MM.1S (cell line): Measurements from ENCODE around the gene COBL.

Experiments used
- DNase-seq: peaks from one replicate; pipeline ENCODE4 v3.0.0-alpha.2; 2015
- H2AFZ ChIP-seq: fragments of 300-600 bp; sonication (generic); 2 replicates; pipeline ENCODE4 v1.6.0; 2016; ENCODE audit warnings: antibody characterized with exemption, low read length
- H3F3A ChIP-seq: fragments of 300-600 bp; sonication (generic); 2 replicates; pipeline ENCODE4 v1.6.1; 2016; ENCODE audit warnings: mild to moderate bottlenecking, antibody characterized with exemption, low read length, moderate library complexity, mixed read lengths; ENCODE audit not compliant: insufficient read depth
- H3K27ac ChIP-seq: fragments of 300-600 bp; sonication (generic); 2 replicates; pipeline ENCODE4 v1.5.1; 2016; ENCODE audit warnings: mild to moderate bottlenecking, low read length
- H3K27me3 ChIP-seq: fragments of 300-600 bp; sonication (generic); replicated peaks from 2 replicates; pipeline ENCODE4 v1.6.0; 2016; ENCODE audit warnings: low read length; ENCODE audit not compliant: insufficient read depth
- H3K36me3 ChIP-seq: fragments of 300-600 bp; sonication (generic); replicated peaks from 2 replicates; pipeline ENCODE4 v1.6.1; 2016; ENCODE audit warnings: mild to moderate bottlenecking, low read length, mixed read lengths; ENCODE audit not compliant: insufficient read depth
- H3K4me1 ChIP-seq: fragments of 300-600 bp; sonication (generic); 2 replicates; pipeline ENCODE4 v1.6.1; 2016; ENCODE audit warnings: low read length, mixed read lengths
- H3K4me2 ChIP-seq: fragments of 300-600 bp; sonication (generic); 2 replicates; pipeline ENCODE4 v1.6.0; 2016; ENCODE audit warnings: low read depth, low read length
- H3K4me3 ChIP-seq: fragments of 300-600 bp; sonication (generic); 2 replicates; pipeline ENCODE4 v1.5.1; 2016; ENCODE audit warnings: low read length, mixed read lengths
- H3K79me2 ChIP-seq: fragments of 300-600 bp; sonication (generic); 2 replicates; pipeline ENCODE4 v1.6.1; 2016; ENCODE audit warnings: mixed run types, low read length, mixed read lengths
- H3K9ac ChIP-seq: fragments of 300-600 bp; sonication (generic); 2 replicates; pipeline ENCODE4 v1.6.1; 2016; ENCODE audit warnings: low read length, mixed read lengths
- H3K9me2 ChIP-seq: fragments of 300-600 bp; sonication (generic); replicated peaks from 2 replicates; pipeline ENCODE4 v1.6.1; 2016; ENCODE audit warnings: mild to moderate bottlenecking, low read length, mixed read lengths; ENCODE audit not compliant: insufficient read depth
- H3K9me3 ChIP-seq: fragments of 300-600 bp; sonication (generic); replicated peaks from 2 replicates; pipeline ENCODE4 v1.6.1; 2016; ENCODE audit warnings: mild to moderate bottlenecking, low read length, mixed read lengths; ENCODE audit not compliant: insufficient read depth
- H4K20me1 ChIP-seq: fragments of 300-600 bp; sonication (generic); 2 replicates; pipeline ENCODE4 v1.6.1; 2016; ENCODE audit warnings: mild to moderate bottlenecking, low read length, moderate library complexity, mixed read lengths; ENCODE audit not compliant: insufficient read depth
- EZH2 ChIP-seq: fragments of 300-600 bp; sonication (generic); optimal IDR thresholded peaks from 2 replicates; pipeline ENCODE3; 2017; ENCODE audit warnings: low read depth, mild to moderate bottlenecking, antibody characterized with exemption, low read length, mixed read lengths
- EZH2phosphoT487 ChIP-seq: fragments of 300-600 bp; sonication (generic); IDR thresholded peaks from 2 replicates; pipeline ENCODE4 v1.6.1; 2018; ENCODE audit warnings: antibody characterized with exemption, low read length
- TF ChIP-seq, protein P1 (sequence below): fragments of 300-600 bp; sonication (generic); IDR thresholded peaks from 2 replicates; pipeline ENCODE4 v1.5.1; 2016; ENCODE audit warnings: antibody characterized with exemption, low read length, mixed read lengths

Gene COBL

DNA sequence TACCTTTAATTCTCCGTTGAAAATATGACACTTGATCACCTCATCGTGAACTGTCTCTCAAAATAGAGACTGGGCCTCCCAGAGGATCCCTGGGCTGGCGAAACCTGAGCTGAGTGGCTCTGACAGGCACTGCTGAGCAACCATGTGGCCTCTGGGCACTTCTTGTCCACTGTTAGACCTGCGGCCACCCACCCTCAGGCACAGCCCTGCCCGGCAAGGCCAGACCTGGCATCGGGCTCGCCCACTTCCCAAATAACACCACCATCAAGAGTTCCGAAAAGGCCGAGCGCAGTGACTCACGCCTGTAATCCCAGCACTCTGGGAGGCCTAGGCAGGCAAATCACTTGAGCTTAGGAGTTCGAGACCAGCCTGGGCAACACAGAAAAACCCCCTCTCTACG is 82.5 kb downstream of the COBL start:
- TF ChIP-seq EZH2phosphoT487 (no peak), EZH2 (no peak)
- TF ChIP-seq, protein P1, sequence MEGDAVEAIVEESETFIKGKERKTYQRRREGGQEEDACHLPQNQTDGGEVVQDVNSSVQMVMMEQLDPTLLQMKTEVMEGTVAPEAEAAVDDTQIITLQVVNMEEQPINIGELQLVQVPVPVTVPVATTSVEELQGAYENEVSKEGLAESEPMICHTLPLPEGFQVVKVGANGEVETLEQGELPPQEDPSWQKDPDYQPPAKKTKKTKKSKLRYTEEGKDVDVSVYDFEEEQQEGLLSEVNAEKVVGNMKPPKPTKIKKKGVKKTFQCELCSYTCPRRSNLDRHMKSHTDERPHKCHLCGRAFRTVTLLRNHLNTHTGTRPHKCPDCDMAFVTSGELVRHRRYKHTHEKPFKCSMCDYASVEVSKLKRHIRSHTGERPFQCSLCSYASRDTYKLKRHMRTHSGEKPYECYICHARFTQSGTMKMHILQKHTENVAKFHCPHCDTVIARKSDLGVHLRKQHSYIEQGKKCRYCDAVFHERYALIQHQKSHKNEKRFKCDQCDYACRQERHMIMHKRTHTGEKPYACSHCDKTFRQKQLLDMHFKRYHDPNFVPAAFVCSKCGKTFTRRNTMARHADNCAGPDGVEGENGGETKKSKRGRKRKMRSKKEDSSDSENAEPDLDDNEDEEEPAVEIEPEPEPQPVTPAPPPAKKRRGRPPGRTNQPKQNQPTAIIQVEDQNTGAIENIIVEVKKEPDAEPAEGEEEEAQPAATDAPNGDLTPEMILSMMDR, result no peak
- no peak overlapping the region for H3K9ac ChIP-seq
- no peaks in the 10 kb centered on the region for H3K9me2 ChIP-seq
- H3K79me2 ChIP-seq, result no peaks in the 10 kb centered on the region
- no peak overlapping the region for H3K4me2 ChIP-seq
- H3K27ac ChIP-seq, result no peak overlapping the region
- no peaks in the 10 kb centered on the region for H3K9me3 ChIP-seq
- H3F3A ChIP-seq, result no peaks in the 10 kb centered on the region
- no peak for DNase-seq
- H3K4me3 ChIP-seq, result no peak overlapping the region
- no peaks in the 10 kb centered on the region for H3K36me3 ChIP-seq
- H4K20me1 ChIP-seq, result no peaks in the 10 kb centered on the region
- H3K27me3 ChIP-seq, result no peaks in the 10 kb centered on the region
- H3K4me1 ChIP-seq, result no peaks in the 10 kb centered on the region
- H2AFZ ChIP-seq, result no peak overlapping the region

DNA sequence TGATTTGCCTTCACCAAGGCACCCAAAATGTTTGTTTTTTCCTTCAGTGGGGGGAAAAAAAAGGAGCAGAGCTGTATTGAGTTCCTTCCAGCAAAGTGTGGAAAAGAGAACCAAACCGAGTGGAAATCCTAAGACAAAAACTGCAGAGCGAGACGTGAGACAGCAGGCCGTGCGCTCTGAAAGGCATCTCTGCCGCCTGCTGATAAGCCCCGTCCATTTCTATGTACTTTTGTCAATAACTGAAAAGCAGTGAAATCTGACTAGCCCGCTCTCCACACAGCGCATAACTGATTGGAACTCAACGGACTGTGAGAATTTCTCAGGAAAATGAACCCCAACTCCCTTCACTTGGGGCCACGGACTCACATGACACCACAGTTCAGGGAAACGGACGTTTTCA is 83.2 kb downstream of the COBL start:
- Histone ChIP-seq H2AFZ (no peak overlapping the region), H3K79me2 (no peaks in the 10 kb centered on the region), H3K27ac (no peak overlapping the region), H3K9ac (no peak overlapping the region), H3K27me3 (no peaks in the 10 kb centered on the region), H3K4me2 (no peak overlapping the region), H3K9me3 (no peaks in the 10 kb centered on the region), H4K20me1 (no peaks in the 10 kb centered on the region), H3K9me2 (no peaks in the 10 kb centered on the region), H3K4me1 (no peaks in the 10 kb centered on the region), H3K4me3 (no peak overlapping the region), H3F3A (no peaks in the 10 kb centered on the region), H3K36me3 (no peaks in the 10 kb centered on the region)
- TF ChIP-seq, protein P1, result no peak
- TF ChIP-seq EZH2phosphoT487 (no peak), EZH2 (no peak)
- DNase-seq, result no peak

DNA sequence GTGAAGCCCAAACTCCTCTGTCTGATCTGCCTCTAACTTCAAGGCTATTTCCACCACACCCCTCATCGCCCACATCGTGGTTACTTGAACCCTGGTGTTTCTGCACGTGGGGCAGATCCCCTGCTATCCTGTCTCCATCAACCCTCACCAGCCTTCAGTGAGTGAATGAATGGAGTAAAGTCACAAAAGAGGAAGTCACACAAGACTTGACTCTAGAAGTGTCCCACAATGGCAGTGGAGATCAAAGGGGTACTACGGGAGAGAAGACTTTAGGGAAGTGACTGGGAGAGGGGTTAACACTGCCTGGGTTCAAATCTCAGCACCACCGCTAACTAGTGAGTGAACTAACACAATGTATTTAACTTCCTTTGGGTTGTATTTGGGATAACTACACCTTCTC is 85.9 kb downstream of the COBL start:
- Histone ChIP-seq H3F3A (no peaks in the 10 kb centered on the region), H3K4me2 (no peak overlapping the region), H3K27ac (no peak overlapping the region), H3K4me3 (no peak overlapping the region), H3K36me3 (no peaks in the 10 kb centered on the region), H3K4me1 (no peaks in the 10 kb centered on the region), H3K79me2 (no peaks in the 10 kb centered on the region), H3K9me2 (no peaks in the 10 kb centered on the region), H3K9me3 (no peaks in the 10 kb centered on the region), H3K9ac (no peak overlapping the region), H2AFZ (no peak overlapping the region), H4K20me1 (no peaks in the 10 kb centered on the region), H3K27me3 (no peaks in the 10 kb centered on the region)
- DNase-seq, result no peak
- no peak for TF ChIP-seq EZH2
- TF ChIP-seq, protein P1, result no peak
- no peak for TF ChIP-seq EZH2phosphoT487

DNA sequence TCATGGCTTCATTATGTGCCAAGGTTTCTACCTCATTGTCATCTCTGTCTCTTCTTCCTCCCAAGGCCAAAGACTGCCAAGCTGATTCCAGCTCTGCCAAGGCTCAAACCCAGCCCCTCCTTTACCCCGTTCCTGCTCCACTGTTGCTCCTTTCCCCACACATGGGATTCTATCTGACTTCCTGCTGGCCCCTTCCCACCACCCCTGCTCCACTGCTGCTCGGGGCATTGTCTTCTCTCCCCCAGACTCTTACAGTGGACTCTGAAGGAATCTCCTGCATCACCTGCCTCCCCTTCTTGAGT is 86.3 kb downstream of the COBL start:
- no peak overlapping the region for H3K4me3 ChIP-seq

More for the DNA sequence above, 86.3 kb downstream of the COBL start:
- H2AFZ ChIP-seq, result no peak overlapping the region
- no peak overlapping the region for H3K9ac ChIP-seq
- no peaks in the 10 kb centered on the region for H4K20me1 ChIP-seq
- no peak for DNase-seq
- no peak overlapping the region for H3K27ac ChIP-seq
- H3K27me3 ChIP-seq, result no peaks in the 10 kb centered on the region
- no peak overlapping the region for H3K4me2 ChIP-seq
- no peaks in the 10 kb centered on the region for H3K4me1 ChIP-seq
- H3K9me3 ChIP-seq, result no peaks in the 10 kb centered on the region
- TF ChIP-seq EZH2 (no peak), EZH2phosphoT487 (no peak)
- TF ChIP-seq, protein P1, result no peak
- no peaks in the 10 kb centered on the region for H3K79me2 ChIP-seq
- H3K9me2 ChIP-seq, result no peaks in the 10 kb centered on the region
- no peaks in the 10 kb centered on the region for H3F3A ChIP-seq
- no peaks in the 10 kb centered on the region for H3K36me3 ChIP-seq
